Upper lobe of right lung (tissue), 1 donor: ENCODE results near the gene MLYCD. TPM values are rescaled to one million over a fixed set of nuclear protein-coding genes. Genes with fewer than 3 reads are reported as not detected.
A peak's percentile ranks its signal among the peaks of the same experiment; 100 is the strongest.

Experiments used
- ATAC-seq: fragments of 200-7000 bp; cut with Tn5 transposase; one replicate; pipeline ENCODE4 v1.9.1; 2020; ENCODE audit warnings: mild to moderate bottlenecking, moderate library complexity
- DNase-seq: peaks from one replicate; pipeline ENCODE4 v3.0.0-alpha.2; 2020
- H3K27ac ChIP-seq: fragments of 200-600 bp; one replicate; pipeline ENCODE4 v1.8.0; 2022
- H3K27me3 ChIP-seq: fragments of 200-600 bp; one replicate; pipeline ENCODE4 v1.8.0; 2022; ENCODE audit warnings: mild to moderate bottlenecking
- H3K36me3 ChIP-seq: fragments of 200-600 bp; one replicate; pipeline ENCODE4 v1.8.0; 2022
- H3K4me1 ChIP-seq: fragments of 200-600 bp; one replicate; pipeline ENCODE4 v1.8.0; 2022
- H3K4me3 ChIP-seq: fragments of 200-600 bp; one replicate; pipeline ENCODE4 v1.8.0; 2022; ENCODE audit warnings: mild to moderate bottlenecking
- H3K9me3 ChIP-seq: fragments of 200-600 bp; one replicate; pipeline ENCODE4 v1.8.0; 2022
- intact Hi-C: fragments of 100-400 bp; cut with DNase I; formaldehyde crosslinking; loops from one replicate; pipeline ENCODE4 v1.11.0; 2022
- total RNA-seq: library from RNA; stranded (reverse); fragmentation: NEBNext Ultra II Directional; extraction: Animal tissue kit (Norgen Biotek cat#: 25700); gene quantifications from one replicate; pipeline ENCODE4 v1.2.1, GENCODE V29; 2021
- TF ChIP-seq, protein P1 (sequence below): fragments of 200-600 bp; IDR thresholded peaks from one replicate; pipeline ENCODE4 v1.8.0; 2022; ENCODE audit warnings: antibody characterized with exemption
- donor health status: DM: no; HTN: yes; CAD: no; lungs with severe emphysema.

The MLYCD gene
- total RNA-seq, 1 donor from 2014 or later, result 9.7 TPM

DNA sequence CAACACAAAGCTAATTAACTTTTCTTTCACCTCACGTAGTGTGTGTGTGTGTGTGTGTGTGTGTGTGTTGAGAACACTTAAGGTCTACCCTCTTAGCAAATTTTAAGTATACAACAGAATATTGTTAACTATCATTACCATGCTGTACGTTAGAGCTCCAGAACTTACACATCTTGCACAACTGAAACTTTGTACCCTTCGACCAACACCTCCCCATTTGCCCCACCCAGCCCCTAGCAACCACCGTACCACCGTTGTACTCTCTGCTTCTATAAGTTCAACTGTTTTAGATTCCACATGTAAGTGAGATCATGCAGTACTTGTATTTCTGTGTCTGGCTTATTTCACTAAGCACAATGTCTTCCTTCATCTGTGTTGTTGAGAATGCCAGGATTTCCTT, 28.1 kb upstream of the MLYCD start:
- no peak overlapping the region for H3K4me3 ChIP-seq
- TF ChIP-seq, protein P1, sequence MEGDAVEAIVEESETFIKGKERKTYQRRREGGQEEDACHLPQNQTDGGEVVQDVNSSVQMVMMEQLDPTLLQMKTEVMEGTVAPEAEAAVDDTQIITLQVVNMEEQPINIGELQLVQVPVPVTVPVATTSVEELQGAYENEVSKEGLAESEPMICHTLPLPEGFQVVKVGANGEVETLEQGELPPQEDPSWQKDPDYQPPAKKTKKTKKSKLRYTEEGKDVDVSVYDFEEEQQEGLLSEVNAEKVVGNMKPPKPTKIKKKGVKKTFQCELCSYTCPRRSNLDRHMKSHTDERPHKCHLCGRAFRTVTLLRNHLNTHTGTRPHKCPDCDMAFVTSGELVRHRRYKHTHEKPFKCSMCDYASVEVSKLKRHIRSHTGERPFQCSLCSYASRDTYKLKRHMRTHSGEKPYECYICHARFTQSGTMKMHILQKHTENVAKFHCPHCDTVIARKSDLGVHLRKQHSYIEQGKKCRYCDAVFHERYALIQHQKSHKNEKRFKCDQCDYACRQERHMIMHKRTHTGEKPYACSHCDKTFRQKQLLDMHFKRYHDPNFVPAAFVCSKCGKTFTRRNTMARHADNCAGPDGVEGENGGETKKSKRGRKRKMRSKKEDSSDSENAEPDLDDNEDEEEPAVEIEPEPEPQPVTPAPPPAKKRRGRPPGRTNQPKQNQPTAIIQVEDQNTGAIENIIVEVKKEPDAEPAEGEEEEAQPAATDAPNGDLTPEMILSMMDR, result no peak
- H3K9me3 ChIP-seq, result no peaks in the 10 kb centered on the region
- H3K4me1 ChIP-seq, result no peaks in the 10 kb centered on the region
- ATAC-seq, result no peak
- no peaks in the 10 kb centered on the region for H3K36me3 ChIP-seq
- DNase-seq, result no peak
- intact Hi-C loops, result no loop called here
- no peak overlapping the region for H3K27ac ChIP-seq
- no peaks in the 10 kb centered on the region for H3K27me3 ChIP-seq

DNA sequence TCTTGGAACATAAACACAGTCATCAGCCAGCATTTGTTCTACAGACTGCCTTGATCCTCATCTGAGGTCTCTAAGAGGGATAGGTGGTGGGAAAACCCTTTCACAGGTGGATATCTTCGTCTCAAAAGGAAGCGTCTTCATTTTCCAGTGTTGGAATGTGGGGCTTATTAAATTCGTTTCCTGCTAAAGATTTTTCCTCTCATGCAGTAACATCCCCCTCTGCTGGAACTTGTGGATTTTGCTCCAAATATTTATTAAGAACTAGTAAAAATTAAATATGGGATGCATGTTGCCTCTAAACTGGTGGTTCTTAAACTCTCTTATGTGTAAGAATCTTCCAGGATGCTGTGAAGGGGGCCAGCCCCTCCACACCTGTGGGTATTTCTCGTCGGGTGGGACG, 20.1 kb upstream of the MLYCD start:
- intact Hi-C loops, result no loop called here
- no peaks in the 10 kb centered on the region for H3K36me3 ChIP-seq
- TF ChIP-seq, protein P1, result peak; percentile 52
- H3K27me3 ChIP-seq, result no peaks in the 10 kb centered on the region
- H3K27ac ChIP-seq, result no peak overlapping the region
- ATAC-seq, result peak; percentile 13
- no peaks in the 10 kb centered on the region for H3K9me3 ChIP-seq
- DNase-seq, result no peak
- no peaks in the 10 kb centered on the region for H3K4me1 ChIP-seq
- no peak overlapping the region for H3K4me3 ChIP-seq

DNA sequence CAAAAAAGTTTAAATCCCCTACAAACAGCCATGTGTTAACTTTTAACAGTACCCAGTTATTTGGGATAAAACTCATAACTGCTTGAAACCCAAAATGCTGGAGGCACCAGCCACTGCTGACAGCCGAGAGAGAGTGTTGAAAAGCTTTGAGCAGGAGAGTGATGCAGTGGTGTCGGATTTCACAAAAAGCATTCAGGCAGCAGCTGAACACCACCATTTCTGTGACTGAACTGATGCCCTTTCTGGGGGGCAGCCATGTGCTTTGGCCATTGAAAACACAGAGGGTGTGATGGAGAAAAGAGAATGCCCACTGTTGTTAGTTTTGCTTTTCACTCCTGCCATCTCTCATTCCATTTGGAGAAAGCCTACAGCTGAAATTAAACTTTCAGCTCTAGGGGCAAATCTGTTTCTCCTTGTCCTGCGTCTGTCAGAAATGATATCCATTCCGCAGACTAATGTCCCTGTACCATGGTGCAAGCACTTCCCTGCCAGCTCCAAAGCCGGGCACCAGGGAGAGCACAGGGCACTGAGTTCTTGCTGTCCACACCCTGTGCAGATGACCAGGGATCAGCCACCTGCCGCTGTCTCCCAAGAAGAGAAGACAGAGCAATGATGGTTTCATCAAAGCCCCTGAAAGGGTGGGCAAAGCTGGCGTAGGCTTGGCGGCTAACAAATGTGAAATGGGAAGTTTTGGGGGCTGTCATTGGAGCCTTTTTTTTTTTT, 16.6 kb upstream of the MLYCD start:
- Histone ChIP-seq H3K4me3 (no peak overlapping the region), H3K27ac (no peak overlapping the region), H3K36me3 (no peaks in the 10 kb centered on the region), H3K4me1 (no peaks in the 10 kb centered on the region), H3K27me3 (no peaks in the 10 kb centered on the region), H3K9me3 (no peaks in the 10 kb centered on the region)
- intact Hi-C loops, result no loop called here
- TF ChIP-seq, protein P1, result no peak
- DNase-seq (no peak), ATAC-seq (no peak)

DNA sequence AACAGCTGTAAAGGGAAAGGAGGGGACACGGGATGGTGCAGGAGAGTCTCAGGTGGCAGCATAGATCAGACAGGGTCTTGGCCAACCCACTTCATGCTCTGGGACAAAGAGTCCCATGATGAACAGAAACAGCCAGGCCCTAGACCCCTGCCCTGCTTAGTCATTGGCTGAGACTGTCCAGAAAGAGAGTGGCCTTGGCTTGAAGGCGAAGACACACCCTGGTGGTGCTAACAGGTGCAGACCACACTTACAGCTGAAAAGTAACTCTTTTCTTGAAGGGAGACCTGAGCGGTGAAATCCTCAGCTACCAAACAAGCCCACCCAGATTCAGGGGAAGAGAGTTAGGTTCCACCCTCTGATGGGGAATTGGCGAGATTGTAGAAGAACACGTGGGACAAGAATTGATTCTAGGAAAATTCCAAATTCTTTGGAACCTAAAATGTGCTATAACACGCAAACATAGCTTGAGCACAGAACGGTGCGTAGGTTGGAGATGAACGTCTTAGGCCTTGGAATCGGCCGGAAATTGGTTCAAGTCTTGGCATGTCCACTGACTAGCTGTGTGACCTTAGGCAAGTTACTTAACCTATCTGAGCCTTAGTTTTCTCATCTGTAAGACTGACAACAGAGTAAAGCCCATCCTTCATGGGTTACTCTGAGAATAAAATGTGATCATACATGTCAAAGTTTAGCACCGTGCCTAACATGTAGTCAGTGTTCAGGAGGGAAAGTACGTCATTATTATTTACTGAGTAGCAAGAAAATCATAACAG, 12.5 kb upstream of the MLYCD start:
- Histone ChIP-seq H3K27me3 (no peaks in the 10 kb centered on the region), H3K4me1 (no peaks in the 10 kb centered on the region), H3K27ac (no peak overlapping the region), H3K36me3 (no peaks in the 10 kb centered on the region), H3K4me3 (no peak overlapping the region), H3K9me3 (no peaks in the 10 kb centered on the region)
- ATAC-seq (no peak), DNase-seq (no peak)
- intact Hi-C loops, result no loop called here
- TF ChIP-seq, protein P1, result no peak

DNA sequence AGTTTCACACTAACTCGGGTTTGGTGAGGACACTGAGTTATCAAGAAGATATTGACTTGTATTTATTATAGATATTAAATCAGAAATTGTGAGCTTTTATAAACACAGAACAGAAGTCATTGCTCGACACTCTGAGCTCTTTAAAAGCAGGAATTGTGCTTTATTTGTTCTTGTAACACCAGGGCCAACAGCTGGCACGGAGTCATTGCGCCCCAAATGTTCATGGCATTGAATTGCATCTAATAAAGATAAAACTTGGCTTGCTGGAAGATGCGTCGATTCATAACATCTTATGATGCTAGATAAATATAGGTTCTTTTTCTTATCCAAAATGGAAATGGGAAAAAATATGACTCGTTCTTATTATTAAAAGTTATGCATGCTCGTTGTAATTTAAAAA, 11.8 kb upstream of the MLYCD start:
- H3K27ac ChIP-seq, result no peak overlapping the region
- DNase-seq (no peak), ATAC-seq (no peak)
- intact Hi-C loops, result no loop called here
- TF ChIP-seq, protein P1, result peak; percentile 14
- no peaks in the 10 kb centered on the region for H3K9me3 ChIP-seq
- H3K36me3 ChIP-seq, result no peaks in the 10 kb centered on the region
- no peaks in the 10 kb centered on the region for H3K27me3 ChIP-seq
- H3K4me1 ChIP-seq, result no peaks in the 10 kb centered on the region
- H3K4me3 ChIP-seq, result no peak overlapping the region
